Activated CD4-positive, alpha-beta T cell treated with anti-CD3 and anti-CD28 coated beads, Interleukin-2, amount 50 U/mL, for 4 hours (primary cell): ENCODE results near the gene ASTN2.

Experiments used
- DNase-seq, 2 experiments: peaks; one replicate each; pipeline ENCODE4 v3.0.0-alpha.2; 2020

Gene ASTN2

DNA sequence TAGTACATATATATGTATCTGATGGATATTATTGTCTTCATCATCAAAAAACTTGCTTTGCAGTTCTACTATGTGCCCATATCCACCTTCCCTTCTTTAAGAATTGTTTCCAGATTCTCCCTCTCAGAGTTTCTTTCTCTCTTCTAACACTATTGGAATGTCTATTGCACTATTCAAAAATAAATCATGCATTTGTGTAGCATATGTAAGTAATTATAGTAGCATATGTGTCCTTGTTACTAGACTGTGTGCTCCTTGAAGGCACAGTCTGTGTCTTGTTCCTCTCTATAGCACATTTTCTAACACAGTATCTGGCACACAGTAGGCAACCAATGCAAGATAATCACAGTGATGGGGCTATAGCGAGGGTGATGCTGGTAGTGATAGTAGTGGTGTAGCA lies 771.2 kb downstream of the ASTN2 start:
- DNase-seq: no peak

DNA sequence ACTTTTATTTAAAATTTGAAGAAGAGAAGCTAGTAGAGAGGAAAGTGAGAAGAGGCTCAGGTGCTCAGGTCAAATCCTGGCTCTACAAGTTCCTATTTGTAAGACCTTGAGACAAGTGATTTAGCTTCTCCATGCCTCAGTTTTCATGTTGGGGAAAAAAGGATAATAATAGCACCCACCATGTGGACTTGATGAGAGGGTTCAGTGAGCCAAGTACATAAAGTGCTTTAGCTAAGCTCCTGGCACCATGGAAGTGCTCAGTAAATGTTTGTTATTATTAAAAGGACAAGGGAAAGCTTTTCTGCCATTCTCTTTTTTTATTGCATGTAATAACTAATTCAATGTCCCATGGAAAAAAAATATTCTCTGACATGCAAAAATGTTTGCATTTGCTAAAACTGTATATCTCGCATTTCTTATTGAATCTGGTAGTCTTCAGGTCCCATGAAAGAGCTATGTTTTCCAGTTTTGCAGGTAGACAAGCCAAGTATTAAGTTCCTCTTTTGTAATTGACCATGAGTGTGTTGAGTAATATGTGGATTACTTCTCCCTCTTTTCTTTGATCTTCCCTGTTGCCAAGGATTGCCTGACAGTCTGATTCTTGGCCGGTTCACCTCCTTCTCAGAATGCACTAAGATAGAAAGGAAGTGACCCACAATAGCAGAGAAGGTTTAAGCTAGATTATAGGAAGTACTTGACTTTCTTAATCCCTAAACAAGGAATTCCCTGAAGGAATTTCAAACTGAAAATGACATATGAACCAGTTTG lies 773.4 kb downstream of the ASTN2 start:
- DNase-seq: no peak

DNA sequence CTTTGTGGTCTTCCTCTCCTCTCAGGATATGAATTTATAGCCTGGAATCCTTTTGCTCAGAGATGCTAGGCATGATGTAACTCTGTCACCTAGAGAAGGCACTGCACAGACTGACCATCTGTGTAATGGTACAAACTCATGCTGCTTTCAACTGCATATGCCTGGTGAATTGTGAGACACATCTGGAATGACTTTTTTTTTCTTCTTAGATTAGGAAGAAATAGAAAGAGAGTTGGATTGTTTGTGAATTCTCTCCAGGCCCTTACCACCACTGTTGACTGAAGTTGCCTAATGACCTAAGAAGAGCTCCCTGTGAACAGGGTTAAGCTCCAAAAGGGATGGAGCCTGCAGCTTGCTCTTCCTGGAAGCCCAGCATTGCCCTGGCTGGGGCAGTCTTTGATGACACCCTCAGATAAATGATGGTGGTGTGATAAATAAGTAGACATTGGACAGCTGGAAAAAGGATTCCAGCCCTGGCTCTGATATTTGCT lies 775.6 kb downstream of the ASTN2 start:
- no peak for DNase-seq

DNA sequence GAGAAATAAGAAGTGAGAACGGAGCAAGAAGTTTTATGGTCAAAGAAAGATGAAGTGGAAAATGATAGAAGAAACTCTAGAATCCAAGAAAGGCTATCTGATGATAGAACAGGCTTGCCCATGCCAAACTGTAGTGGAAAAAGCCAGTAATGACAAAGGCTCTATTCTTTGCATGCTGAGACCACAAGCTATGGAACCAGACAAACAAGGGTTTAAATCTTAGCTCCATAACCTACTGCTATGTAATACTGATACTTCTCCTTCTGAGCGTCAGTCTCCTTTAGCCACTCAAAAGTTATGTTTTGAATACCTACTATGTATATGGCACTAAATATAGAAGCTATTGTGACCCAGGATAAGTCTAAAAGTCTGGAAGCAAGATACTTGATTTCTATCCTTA lies 778.9 kb downstream of the ASTN2 start:
- DNase-seq: no peak

DNA sequence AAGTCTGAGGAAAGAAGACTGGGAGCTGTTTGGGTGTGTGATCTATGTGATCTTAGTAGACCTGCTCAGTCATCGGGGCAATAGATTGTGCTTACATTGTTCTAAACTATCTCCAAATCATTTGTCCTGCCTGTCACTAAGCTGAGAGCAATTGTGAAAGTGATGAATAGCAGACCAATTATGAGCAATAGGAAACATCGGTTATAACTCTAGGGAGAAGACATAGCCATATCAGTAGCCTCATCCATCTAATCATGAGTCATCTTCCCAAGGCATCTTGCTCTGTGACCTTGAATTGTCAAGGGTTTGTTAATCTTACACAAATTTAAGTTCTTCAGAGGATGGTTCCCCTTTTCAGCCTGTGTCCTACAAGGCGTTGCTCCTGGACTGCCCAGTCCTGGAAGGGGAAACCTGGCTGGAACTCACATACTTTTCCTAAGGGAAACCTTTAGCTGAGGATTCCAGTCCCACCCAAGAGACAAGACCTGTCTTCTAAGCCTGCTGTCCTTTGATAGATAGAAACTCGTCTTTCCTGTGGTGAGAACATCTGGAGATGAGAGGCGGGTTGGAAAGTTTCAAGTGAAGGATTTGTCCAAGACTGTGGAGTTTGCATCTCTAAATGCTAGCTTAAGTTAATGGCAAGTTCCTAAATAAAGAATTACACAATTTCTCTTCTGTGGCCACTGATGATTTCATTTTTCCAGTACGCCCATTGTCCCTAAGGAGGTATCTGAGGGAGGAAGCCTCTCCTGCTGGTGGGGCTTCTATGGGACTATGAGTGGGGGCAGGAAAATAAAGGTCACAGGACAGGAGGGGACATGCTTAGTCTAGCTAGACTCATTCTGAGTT lies 781.6 kb downstream of the ASTN2 start:
- no peak for DNase-seq

DNA sequence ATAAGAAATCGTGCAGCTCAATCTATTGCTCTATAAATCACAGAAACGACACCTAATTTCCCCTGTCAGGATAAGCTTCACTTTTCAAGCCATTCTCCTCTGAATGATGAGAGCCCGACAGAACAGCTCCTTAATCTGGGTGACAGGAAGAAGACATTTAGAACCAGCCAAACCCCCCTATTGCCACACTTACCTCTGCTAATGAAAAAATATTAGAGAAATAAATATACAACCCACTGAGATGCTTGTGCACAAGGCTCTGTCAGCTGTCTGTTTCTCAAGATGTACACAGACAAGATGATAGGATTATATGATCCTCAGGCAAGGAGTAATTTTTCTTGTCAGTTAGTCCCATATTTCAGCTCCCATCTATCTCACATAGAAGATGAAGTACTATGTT lies 785.2 kb downstream of the ASTN2 start:
- DNase-seq: no peak

DNA sequence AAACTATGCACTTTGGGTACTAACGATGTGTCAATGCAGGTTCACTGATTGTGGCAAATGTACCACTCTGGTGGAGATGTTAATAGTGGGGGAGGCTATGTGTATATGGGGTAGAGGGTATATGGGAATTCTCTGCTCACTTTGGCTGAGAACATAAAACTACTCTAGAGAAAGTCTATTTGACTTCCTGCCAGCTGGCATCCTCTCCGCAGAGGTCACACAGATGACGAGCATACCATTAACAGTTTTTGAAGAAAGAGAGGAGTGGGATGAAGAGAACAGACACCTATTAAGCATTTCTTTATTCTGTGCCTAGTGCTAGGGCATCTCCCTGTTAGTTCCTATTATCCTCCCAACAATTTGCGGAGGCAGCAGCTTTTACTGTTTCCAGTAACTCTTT lies 786.1 kb downstream of the ASTN2 start:
- no peak for DNase-seq

DNA sequence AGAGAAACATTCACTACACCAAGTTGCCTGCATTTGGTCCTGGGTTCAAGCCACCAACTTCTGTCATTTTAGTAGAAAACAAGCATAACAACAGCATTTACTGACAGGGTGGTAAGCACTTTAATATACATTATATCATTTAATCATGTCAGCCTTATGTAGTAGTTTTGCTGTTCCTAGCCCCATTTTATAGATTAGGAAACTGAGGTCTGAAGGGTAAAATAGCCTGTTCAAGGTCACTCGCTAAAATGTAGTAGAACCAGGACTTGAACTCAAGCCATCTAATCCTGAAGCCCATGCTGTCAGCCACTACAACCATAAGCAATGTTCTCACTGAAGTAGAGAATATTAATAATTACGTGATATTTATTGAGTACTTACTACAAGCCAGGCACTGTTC lies 787.4 kb downstream of the ASTN2 start:
- no peak for DNase-seq

DNA sequence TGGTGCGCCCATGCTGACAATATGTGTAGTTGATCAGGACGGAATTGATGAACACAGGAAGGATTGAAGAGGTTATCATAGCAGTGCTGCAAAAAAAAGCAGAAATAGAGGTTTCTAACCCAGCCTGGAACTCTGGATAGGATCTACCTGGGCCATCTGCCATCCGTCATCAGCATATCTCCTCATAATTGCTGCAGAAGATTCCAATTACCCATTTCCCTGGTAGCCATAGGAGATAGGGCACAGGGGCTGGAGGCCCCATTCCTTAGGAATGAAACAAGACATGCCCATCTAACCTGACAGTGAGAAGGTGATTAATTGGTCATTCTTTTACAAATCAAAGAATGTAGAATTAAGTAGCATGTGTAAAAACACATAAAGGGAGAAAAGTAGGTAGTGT lies 788.1 kb downstream of the ASTN2 start:
- no peak for DNase-seq

DNA sequence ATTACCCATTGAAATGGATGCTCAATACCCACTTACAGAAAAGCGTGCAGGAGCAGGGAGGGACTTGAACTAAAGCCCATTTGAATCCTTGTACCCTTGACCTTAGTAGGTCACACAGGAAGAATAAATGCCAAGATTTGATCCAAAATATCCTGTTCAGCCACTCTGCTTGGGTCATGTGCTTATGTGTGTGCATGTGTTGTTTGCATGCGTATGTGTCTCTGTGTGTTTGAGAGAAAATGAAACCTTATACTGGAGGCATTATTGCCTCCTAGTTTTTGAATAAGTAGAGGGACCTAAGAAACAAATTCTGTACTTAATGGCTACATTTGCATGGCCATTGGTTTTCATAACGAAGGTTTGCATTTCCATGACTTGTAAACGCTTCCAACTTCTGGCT lies 791.1 kb downstream of the ASTN2 start:
- DNase-seq: no peak

DNA sequence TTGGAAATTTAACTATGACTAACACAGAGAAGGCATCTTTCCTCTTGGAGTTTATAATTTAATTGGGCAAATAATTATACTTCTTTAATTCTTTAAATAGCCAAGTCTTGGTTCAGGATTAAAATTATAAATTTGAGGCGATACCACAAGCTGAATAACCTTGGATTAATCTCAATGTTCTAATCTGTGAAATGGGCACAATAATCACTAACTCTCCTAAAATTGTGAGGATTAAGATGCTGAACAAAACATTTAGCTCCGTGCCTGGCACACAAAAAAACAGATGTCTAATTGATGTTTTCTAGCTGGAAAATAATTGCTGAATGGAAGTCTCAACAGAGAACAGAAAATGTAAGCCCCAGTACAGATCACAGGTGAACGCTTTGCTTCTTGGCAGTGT lies 797.5 kb downstream of the ASTN2 start:
- no peak for DNase-seq

DNA sequence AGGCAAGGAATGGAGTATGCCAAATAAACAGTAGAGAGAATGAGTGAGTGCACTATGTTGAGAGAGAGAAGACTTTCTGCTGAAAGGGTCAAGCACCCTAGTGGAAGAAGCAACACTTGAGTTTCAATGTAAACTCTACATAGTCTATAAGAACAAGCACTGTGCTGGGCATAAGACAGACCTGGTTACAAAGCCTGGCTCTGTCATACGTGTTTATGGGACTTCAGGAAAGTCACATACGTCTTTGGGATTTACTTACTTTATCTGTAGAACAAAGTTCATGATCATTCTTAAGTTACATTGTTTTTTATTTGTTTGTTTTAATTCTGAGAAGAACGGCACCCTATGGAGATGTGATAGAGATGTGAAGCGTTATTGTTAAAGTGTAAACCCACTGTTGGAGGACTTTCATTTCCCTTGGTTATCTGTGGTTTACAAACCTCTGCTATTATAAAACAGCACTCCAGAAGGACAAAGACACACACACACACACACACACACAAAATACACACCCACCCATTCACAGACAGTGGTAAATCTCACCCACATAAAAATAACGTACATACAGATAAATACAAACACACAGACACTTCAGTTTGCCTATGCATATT lies 798.4 kb downstream of the ASTN2 start:
- DNase-seq: no peak

DNA sequence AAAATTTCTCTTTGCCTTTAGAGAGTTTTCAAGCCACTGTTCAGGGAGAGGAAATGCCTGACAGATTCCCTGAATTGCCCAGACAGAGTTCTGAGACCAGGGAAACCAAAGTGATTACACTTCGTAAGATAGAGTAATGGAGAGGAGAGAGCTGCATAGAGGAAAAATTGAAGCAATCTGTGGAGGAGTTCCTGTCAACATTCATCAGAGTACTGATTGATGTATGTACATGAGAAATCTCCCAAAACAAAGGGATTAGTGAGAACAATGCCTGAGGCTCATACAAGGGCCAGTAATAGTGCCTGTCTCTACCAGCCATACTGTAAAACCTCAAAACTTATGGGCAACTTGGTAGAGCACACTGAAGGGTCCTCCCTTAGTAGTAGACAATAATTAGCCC lies 806.8 kb downstream of the ASTN2 start:
- DNase-seq: no peak

DNA sequence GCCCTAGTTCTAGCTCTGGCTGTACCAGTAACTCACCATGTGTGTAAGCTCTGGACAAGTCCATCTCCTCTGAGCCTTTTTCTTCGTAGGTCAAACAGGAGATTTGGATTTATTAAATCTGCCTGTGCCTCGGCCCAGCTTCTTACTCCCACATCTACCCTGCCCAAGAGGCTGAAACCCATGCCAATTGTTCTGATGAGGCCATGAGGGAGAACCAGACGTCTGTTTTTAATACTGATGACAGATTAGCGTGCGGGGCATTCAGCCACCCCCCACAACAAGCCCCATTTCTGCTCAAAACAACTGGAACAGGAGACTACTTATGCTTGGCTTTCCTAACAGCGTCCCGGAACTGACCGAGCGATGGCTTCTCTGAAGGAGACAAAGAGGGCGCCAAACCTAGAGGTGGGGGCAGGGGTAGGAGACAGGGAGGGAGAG lies 808.9 kb downstream of the ASTN2 start:
- DNase-seq: no peak

DNA sequence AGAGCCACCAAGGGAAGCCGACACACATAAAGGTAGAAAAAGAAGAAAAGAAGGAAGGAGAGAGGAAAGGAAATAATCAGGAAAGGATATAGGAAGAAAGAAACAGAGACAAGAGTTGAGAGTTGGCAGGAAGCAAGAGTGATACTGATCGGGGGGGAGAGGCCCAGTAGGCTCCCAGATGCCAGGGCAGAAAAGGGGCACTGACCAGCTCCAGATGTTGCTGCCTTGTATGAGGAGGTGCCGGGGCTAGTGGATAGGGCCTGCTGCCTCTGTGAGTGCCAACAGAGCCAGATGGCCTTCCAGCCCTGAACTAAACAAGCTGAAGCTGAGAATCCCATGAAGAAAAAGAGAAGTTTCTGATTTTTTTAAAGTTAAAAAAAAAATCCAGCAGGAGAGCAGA lies 809.8 kb downstream of the ASTN2 start:
- no peak for DNase-seq

DNA sequence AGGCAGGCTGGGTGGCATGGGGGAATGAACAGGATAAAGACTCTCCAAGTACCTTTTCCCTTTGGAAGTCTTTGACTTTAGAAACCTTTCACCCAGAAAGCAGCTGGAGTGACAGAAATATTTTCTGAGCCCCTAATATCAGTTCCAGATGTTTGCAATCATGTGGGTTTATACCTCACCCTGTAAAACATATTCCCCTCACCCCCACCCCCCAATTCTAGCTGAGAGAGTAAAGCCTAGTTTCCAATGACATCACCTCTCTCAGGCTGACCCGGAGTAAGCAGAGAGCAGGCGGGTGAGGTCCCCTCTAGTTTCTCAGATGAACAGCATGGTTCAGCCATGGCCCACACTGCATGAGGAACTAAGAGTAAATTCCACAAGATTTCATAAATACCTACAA lies 810.6 kb downstream of the ASTN2 start:
- DNase-seq: no peak

DNA sequence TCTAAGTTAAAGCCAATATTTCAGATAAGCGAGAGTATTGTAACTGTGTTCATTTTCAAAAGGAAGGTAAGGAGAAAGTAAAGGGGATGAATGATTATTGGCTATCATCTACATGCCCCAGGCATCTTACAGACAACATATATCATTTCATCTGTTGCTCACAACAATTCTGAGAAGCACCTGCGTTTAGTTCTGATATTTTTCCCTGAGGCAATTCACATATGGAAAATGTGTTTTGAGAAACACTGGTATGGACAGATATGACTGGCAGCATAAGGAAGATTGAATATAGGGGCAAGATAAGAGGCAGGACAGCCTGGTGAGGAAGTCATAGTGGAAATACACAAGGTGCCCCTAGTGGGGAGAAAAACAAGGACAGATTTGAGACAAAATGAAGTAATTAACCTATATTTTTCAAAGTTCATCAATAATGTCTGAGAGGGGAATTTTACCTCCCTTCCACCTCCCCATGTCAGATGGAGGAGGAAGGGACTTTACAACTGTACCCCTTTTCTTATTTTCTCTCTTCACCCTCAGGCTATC lies 815.4 kb downstream of the ASTN2 start:
- DNase-seq: no peak

DNA sequence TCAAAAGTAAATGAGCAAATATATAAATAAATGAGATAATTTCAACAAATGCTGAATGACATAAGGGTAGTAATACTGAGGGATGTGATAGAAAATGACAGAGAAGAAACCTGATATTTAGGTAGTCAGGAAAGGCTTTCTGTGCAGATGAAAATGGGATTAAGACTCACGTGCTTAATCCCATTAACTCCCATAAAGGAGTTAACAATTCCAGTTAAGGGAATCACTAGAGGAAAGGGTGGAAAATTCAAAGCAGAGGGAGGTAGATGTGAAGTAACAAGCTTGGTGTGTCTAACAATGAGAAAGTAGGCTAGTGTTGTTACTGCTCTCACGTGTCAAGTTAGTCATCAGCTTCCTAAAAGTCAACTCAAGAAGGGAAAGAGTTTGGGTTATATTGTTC lies 818.2 kb downstream of the ASTN2 start:
- DNase-seq: no peak

DNA sequence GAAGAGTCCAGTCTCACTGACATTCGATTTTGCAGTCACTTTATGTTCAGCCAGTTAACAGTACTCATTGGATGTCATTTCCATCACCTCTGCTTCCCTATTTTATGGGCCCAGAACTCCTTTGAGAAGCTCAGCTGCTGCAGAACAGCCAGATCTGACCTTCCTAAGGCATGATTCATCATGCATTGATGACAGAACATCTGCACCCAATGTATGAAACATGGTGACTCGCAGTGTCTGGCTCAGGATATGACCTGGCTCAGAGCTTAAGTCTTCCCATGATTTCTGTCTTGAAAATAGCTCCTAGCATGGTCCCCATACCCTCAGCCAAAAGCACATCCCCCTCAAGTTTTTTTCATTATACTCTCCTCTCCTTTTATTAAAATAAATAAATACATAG lies 820.3 kb downstream of the ASTN2 start:
- no peak for DNase-seq

DNA sequence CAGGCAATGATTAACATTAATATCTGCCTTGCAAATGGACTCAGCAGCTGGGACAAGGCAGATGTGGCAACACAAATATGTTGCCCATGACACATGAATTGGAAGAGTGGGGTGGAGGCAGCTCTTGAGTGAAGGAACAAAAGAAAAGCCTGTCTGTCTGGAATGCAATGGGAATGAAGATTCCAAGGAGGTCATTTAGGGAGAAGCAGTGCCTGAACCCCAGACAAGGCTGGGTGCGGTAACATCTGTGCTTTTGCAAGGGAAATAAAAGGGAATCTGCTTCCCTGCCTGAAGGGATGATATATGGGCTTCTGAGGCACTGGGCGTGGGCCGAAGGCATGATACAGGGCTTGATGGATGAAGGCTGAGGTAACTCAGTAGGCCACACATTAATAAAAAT lies 821.9 kb downstream of the ASTN2 start:
- DNase-seq: no peak

DNA sequence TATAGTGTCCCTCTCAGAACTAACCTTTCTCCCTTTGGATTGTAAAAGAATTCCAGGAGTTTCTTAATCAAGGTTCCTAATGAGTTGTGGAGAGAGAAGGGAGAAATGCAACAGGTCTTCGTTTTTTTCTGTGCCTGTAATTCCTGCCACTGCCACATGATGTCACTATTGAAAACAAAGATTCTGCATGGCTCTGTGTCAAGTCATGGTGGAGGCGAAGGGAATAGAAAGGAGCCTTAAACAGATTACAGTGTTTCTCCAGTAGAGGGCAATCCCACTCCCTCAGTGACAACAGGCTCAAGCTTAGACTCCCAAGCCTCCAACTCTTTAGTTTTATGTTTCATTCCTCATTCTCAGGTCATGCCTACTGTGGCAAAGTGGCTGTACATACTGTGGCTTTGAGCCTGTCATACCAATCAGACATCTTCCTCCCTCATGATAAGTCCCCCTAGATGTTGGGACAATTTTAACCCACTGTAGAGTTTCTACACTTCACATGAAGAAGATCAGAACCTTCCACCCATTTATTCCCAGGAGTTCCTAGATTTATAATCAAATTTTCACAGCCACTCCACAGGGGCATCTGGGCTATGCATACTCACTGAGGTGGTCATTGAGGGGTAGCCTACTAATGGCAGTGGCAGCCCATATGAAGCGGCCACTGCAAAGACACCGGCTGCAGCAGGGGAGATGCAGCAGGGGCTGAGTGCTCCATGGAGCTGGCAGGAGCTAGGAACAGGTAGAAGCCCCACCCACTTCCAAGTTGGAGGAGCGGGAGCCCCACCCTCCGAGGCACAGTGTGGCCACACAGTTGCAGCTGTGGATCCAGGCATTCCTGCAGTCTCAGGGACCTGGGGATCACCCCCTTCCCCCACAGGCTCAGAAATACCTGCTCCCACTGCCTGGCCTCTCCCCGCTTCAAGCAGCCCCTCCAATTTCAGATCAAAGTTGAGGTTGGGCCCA lies 825.2 kb downstream of the ASTN2 start:
- DNase-seq: no peak

DNA sequence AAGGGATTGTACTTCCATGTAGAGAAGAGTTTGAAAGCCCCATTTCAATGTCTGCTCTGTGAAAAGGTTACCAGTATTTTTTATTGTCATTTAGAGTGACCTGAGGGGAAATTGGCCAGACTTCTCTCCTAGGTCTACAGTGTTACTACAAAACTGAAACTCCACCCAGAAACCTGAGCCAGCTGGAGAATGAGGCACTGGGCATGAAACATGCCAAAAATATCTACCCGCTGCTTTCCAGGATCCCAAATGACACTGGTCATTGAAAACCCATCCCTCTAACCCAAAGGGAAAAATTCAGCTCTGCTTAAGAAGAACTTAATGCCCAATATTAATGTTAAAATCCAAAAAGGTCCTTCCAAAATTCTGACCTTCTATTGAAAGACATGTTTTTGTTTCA lies 826.9 kb downstream of the ASTN2 start:
- DNase-seq: no peak
